GM18907 (cell line): ENCODE measurements around the gene LGALS14.
A peak's percentile ranks its signal among the peaks of the same experiment; 100 is the strongest.
"Not testable (repeated sequence)": the region's sequence is repeated elsewhere in the genome, so short reads cannot be mapped to it uniquely, and the experiment has no call there.

Source experiments
- ATAC-seq: cut with Tn5 transposase; IDR thresholded peaks from one replicate; pipeline ENCODE4 v1.9.1; 2021; ENCODE audit warnings: mild to moderate bottlenecking, moderate library complexity; ENCODE audit not compliant: unreplicated experiment

The LGALS14 gene

DNA sequence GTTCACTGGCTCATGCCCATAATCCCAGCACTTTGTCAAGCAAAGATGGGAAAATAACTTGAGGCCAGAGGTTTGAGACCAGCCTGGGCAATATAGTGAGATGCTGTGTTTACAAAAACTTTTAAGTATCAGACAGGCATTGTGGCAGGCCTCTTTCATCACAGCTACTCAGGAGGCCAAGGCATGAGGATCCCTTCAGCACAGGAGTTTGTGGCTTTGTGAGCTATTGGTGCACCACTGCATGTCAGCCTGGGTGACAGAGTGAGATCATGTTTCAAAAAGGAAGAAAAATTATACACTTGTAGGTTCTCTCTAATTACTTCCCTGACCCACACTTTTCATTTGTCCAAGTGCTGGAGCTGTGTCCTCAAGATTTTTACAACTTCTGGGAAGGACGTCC lies 11.5 kb upstream of the LGALS14 start:
- ATAC-seq = no peak

DNA sequence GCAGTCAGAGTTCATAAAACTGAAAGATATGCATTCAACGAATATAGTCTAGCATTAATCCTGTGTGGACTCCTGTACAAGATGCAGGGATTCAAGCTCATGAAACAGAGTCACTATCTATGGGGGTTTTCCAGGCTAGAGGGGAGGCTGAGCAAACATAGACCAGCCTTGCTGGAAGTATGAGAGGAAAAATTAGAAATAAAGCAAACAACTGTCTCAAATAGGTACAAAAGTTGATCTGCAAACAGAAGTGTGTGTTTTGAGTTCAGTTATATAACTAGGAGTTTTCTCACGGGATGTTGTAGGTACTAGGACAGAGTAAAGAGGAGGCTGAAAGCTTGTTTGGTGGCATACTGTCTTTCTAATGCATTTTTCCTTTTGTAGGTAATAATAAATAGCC lies 8.5 kb upstream of the LGALS14 start:
- no peak for ATAC-seq

DNA sequence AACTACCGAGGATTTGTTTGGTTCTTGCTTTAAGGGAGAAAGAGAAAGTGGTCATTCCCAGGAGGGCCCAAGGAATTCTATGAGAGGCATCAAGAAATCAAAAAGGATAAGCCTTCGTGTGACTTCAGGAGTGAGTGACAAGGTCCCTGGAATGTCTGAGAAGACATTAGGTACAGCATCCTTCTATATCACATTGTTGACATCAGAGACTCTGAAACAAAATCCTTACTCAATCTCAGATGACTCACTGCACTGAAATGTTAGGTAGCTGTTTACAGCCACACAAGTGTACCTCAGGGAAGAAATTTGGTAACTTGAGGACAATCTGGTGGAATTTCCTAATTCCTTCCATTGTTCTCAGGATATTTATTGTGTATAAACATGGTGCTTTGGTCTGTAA lies 7.9 kb upstream of the LGALS14 start:
- ATAC-seq = no peak

DNA sequence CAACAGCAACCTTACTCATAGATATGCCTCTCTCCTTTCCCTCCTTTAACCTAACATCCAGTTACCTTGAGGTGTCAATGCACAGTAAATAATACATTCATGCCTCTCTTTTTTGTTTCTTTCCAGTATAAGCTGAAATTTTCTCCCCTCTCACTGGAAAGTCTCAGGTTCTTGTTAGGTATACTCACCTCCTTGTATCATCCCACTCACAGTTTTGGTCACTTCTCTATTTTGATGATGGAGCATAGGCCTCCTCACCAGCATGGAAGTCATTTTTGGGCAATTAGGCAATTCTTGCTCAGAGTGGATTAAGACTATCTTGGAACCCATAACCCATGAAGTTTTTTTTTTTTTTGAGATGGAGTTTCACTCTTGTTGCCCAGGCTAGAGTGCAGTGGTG lies 5.7 kb upstream of the LGALS14 start:
- ATAC-seq = no peak

DNA sequence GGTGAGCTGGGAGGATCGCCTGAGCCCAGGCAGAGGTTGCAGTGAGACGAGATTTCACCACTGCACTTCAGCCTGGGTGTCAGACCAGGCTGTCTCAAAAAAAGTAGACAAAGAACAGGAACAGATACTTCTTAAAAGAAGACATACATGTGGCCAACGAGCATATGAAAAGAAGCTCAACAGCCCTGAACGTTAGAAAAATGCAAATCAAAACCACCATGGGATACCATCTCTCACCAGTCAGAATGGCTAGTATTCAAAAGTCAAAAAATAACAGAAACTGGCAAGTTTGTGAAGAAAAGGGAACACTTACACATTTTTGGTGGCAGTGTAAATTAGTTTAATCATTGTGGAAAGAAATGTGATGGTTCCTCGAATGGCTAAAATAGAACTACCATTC lies 3.0 kb upstream of the LGALS14 start:
- peak; percentile 43 for ATAC-seq

DNA sequence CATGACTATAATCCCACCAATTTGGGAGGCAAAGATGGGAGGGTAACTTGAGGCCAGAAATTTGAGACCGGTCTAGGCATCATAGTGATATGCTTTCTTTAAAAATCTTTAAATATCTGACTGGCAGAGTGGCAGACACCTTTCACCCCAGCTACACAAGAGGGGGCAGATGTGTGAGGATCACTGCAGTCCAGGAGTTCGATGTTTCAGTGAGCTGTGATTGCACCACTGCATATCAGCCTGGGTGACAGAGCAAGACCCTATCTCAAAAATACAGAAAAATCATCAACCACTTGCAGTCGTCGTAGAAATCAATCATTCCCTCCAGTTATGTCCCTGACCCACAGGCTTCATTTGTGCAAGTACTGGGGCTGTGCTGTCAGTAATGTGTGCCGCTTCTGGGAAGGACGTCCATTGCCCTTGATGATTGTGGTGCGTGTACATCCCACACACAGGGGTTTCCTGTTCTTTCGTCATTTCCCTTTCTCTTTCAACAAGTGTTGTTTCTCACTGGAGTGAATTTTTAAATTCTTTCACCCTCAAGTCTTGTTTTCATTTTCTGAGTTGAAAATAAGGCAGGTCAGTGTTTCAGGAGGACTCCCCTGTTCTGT lies 1.4 kb downstream of the LGALS14 start:
- ATAC-seq = no peak

DNA sequence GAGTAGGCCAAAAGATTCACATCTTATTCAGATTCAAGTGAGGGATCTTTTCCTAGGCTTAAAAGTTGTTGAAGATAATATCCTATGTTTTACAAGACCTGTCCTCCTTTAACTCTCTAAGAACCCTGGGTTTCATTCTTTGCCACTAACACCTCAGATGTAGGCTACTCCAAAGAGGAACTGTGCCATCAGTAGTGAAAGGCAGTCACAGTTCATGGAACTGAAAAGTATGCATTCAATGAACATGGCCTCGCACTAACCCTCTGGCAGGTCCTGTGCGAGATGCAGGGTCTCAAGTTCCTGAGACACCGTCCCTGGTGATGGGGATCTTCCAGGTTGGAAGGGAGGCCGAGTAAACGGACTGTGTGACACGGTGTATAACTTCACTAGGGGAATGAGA lies 4.3 kb downstream of the LGALS14 start:
- ATAC-seq = no peak

DNA sequence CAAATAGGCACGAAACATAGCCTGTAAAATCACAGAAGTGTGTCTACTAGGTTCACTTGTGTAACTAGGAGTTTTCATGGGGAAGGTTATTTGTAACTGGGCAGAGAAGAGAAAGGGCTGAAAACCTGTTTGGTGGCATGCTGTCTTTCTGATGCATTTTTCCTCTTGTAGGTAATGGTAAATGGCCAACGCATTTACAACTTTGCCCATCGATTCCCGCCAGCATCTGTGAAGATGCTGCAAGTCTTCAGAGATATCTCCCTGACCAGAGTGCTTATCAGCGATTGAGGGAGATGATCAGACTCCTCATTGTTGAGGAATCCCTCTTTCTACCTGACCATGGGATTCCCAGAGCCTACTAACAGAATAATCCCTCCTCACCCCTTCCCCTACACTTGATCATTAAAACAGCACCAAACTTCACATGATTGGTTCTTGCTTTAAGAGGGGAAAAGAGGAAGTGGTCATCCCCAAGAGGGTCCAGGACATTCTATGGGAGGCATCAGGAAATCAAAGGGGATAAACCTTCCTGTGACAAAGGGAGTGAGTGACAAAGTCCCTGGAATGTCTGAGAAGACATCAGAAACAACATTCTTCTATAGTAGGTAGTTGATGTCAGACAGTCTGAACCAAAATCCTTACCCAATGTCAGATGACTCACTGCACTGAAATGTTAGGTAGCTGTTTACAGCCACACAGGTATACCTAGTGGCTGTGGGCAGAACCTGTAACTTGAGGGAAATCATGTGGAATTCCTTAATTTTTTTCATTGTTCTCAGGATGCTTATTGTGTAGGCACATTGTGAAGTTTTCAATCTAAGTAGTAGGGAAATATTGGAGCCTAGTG lies 5.0 kb downstream of the LGALS14 start:
- no peak for ATAC-seq

DNA sequence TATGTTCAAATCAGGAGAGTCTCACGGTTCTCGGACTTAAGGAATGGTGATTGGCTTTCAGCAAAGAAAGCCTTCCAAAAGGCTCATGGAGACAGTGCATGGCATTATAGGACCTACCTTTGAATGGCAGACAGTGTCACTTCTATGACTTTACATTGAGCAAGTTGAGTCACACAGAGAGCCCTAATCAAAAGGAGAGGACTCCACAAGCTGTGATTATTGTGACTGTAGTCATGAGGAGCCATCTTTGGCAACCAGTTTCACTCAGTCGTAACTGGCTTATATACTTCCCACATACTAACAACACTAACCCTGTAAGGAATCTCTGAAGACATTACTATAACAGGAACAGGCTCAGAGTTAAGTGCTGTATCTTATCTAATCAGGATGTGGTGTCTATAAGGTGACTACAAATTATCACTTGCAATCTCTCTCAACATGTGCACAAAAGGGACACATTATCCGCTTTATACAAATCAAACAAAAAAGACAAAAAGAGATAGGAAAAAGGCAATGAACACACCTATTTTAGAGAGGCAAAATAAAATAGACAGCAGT lies 6.1 kb downstream of the LGALS14 start:
- ATAC-seq = no peak

DNA sequence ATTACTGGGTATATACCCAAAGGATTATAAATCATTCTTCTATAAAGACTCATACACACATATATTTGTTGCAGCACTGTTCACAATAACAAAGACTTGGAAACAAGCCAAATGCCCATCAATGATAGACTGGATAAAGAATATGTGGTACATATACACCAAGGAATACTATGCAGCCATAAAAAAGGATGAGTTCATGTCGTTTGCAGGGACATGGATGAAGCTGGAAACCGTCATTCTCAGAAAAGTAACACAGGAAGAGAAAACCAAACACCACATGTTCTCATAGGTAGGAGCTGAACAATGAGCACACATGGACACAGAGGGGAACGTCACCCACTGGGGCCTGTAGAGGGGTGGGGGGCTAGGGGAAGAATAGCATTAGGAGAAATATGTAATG lies 15.9 kb downstream of the LGALS14 start:
- ATAC-seq = not testable (repeated sequence)

DNA sequence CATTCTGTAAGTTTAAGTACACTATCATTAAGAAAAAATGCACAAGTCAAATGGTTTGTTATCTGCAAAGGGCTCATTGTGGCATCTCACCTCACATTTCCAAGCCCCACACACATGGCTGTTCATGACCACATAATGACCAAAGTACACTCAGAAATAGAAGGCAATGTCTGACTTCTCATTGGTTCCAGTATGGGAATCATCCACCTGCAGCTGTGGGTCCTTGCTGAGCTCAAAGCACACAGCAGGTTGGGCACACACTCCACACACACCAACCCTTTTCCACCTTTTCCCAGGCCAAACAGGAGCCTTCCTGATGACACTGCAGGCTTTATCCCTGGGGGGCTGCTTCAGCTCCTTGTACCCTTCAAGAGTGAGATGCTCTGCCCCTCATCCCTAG lies 21.7 kb downstream of the LGALS14 start:
- ATAC-seq = no peak

DNA sequence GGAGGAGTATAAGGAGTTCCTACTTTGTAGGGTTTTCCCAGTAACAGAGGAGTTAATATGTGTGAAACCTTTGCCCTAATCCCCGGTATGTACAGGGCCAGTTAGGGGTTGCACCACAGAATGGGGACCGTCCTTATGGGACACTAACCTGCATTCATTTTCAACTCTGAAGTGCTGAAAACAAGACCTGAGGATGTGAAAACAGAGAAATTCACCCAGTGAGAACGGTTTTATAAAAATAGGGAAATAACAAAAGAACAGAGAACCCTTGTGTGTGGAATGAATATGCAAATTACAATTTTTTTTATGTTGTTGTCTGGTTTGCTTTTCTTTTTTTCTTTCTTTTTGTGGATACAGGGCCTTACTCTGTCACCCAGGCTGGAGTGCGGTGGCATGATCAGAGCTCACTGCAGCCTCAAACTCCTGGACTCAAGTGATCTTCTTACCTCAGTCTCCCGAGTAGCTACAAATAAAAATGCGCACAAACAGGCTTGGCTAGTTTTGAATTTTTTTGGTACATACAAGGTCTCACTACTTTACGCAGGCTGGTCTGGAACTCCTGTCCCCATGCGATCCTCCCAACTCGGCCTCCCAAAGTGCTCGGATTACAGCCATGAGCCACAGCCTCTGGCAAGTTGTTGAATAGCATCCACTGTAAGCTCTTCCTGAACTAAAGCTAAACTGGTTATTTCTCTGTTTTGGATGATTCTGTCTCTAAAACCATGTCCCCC lies 23.0 kb downstream of the LGALS14 start:
- ATAC-seq = no peak

DNA sequence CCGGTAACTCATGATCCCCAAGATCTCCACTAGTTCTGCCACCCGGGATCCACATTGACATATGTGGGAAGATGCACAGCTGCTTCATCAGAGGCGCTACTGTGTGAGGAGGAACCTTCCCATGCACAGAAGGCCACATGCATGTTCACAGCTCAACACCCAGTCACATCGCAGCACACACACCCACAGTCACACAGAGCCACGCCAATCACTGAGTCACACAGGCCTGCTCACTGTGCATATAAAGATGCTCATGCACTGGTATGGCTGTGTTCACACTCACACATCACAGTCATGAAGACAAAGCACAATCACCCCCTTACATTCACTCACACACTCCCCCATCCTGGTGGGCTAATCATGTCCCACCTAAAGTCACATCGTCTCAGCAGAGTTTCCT lies 23.8 kb downstream of the LGALS14 start:
- no peak for ATAC-seq

DNA sequence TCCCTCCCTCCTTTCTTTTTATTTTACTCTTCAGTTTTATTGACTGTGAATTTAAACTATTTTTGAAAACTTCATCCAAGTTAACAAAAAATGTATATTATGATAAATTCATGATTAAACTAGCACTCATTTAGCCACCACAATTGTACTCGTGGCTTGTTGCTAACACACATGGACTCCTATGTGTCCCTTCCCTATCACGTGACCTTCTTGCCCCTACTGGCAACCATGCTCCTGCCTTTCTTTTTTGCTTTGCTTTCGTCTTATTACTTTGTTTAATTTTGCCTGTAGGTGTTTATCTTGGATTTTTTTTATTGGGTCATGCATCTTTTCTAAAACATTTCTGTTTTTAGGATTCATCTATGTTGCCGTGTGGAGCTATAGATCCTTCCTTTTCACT lies 25.3 kb downstream of the LGALS14 start:
- no peak for ATAC-seq

DNA sequence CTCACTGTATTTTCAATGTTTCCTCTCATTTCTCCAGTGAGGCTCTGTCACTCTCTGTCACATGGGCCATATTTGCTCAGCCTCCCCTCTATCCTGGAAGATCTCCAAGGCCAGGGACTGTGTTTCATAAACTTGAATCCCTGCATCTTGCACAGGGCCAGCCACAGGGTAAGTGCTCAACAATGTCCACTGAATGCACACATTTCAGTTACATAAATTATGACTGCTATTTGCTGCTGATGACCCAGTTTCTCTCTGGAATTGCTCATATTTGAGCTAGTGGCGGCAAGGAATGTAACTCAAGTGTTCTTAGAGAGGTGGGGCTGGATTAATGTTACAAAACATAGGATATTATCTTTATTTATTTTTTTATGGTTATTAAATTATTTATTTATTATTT lies 27.4 kb downstream of the LGALS14 start:
- ATAC-seq = no peak

DNA sequence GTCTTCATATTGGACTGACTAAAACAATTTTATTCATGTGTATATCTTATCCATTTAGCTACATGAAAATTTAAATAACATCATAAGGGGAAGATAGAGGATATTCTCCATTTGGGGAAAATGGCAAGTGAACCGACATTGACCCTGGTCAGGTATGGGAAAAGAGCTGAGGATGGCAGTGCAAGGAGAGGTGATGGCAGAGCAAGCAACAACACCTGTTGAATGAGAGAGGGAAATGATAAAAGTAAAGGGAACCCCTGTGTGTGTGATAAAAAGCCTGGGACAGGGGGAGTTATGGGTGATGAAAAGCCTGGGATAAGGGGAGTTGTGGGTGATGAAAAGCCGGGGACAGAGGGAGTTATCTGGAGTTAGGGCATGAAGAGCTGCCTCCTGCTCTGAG lies 29.6 kb downstream of the LGALS14 start:
- ATAC-seq = no peak

DNA sequence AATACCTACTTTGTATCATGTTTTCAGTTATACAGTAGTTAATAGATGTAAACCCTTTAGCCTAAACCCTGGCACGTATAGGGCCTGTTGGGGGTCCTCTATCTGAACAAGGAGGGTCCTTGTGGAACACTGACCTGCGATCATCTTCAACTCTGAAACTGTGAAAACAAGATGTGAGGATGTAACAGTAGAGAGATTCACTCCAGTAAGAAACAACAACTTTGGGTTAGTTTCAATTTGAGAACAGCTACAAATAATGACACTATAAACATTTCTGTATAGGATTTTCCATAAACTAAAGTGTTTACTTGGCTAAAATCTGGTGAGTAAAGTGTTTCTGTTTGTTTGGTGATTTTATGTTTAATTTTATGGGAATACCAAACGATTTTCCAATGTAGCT lies 31.4 kb downstream of the LGALS14 start:
- no peak for ATAC-seq

DNA sequence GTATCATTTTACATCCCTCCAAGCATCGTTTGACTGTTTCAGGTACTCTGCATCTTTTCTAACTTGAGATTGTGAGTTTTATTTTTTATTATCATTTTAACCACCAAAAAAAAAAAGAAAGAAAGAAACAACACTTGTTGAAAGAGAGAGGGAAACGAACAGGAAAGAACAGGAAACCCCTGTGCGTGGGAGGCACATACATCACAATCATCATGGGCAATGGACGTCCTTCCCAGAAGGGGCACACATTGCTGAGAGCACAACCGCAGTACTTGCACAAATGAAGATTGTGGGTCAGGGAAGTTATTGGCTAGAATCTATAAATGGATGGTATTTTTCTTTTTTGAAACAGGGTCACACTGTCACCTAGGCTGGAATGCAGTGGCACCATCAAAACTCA lies 31.8 kb downstream of the LGALS14 start:
- no peak for ATAC-seq

DNA sequence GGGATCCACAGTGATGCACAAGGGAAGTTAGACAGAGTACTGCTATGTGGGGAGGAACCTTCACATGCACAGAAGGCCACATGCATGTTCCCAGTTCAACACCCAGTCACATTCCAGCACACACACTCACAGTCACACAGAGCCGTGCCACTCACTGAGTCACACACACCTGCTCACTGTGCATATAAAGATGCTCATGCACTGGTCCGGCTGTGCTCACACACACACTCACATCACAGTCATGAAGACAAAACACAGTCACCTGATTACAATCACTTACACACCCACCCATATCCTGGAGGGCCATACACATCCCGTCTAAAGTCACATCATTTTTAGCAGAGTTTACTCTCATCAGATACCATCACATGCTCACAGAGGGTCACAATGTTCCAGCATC lies 33.1 kb downstream of the LGALS14 start:
- no peak for ATAC-seq

DNA sequence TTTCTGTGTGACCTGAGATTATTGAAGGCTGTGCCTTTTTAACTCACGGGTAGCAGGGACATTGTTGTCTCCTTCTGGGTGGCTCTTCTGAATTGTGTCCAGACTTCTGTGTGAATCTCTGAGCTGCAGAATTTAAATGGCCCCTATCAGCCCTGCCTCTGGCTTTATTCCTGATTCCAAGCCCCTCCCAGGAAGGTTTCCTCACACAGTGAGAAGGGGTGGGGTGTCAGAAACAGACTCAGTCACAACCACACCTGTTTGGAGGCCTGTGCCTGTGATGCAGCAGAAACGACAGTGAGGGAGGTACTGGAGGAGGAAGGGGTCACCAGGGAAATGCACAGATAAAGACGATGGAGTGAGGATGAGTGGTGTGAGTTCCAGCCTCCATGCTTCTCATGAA lies 33.6 kb downstream of the LGALS14 start, which contains the start of gene CLC:
Gene CLC (minus strand): TSS at position 139 of the 400 bp plus-strand sequence. CDS start 77 bp downstream, at position 62.
- no peak for ATAC-seq

DNA sequence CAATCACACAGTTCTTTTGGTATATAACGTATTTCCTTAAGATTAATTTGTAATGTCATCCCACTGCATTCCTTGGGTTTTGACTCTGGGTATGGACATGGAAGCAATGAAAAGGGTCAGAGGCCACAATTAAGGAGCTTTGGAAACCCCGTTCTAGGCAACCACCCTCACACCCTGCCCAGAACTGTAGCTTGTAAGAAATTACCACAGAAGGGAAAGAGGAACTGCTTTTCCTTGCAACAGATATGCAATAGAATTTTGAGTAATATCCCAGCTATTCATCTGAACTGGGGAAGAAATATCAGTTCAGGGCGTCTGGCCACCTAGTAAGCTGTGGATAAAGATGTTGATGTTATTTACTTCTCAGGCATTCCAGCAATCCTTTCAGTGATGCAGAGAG lies 34.5 kb downstream of the LGALS14 start:
- ATAC-seq = no peak

DNA sequence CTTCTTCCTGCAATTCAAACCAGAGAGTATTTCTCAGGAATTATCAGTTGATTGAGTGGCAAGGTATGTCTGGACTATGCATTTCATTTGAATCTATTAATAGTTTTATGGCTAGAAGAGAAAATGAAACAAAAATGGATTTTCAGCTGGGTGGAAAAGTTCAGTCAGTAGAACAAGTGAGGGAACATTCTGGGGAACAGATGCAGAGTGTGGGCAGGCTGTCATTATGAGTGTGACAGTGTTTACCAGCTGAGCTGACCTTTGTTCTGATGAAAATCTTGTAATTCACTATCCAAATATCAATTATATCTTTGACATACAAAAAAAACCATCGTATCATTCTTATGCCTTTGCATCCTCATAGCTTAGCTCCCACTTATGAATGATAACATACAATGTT lies 36.1 kb downstream of the LGALS14 start:
- no peak for ATAC-seq
